NCI-H510A treated with DMSO at 0.1 percent for 48 hours (cell line): Measurements from ENCODE around the gene MMP25.
"Not testable (repeated sequence)": the region's sequence is repeated elsewhere in the genome, so short reads cannot be mapped to it uniquely, and the experiment has no call there.

Experiments used
- DNase-seq: peaks from one replicate; lab custom pipeline; 2025; lab: John Stamatoyannopoulos, UW

Gene MMP25

GRCh38 chr16:3030222-3031212, 15.8 kb upstream of the MMP25 start:
- no peak for DNase-seq

GRCh38 chr16:3032624-3033023, 13.7 kb upstream of the MMP25 start:
- no peak for DNase-seq

GRCh38 chr16:3035289-3035971, 10.9 kb upstream of the MMP25 start:
- no peak for DNase-seq

GRCh38 chr16:3035972-3036725, 10.2 kb upstream of the MMP25 start:
- DNase-seq: no peak

GRCh38 chr16:3036726-3037315, 9.5 kb upstream of the MMP25 start, which contains the start of gene BICDL2:
Gene BICDL2 (minus strand): TSS chr16:3036944. CDS start chr16:3035496, 1,448 bp downstream.
- peak; percentile 35 for DNase-seq

GRCh38 chr16:3038256-3038655, 8.1 kb upstream of the MMP25 start:
- DNase-seq: peak; percentile 15

GRCh38 chr16:3038896-3039295, 7.5 kb upstream of the MMP25 start:
- DNase-seq: no peak

- no peak for DNase-seq
These were observed 4.0 kb upstream of the MMP25 start for GRCh38 chr16:3042376-3042775.

GRCh38 chr16:3044708-3045107, 1.7 kb upstream of the MMP25 start:
- DNase-seq: no peak

- DNase-seq: no peak
These were observed 453 bp downstream of the MMP25 start for GRCh38 chr16:3046641-3047386.

- no peak for DNase-seq
These were observed 993 bp downstream of the MMP25 start for GRCh38 chr16:3047387-3047720.

- no peak for DNase-seq
These were observed 3.6 kb downstream of the MMP25 start for GRCh38 chr16:3049921-3050481.

- DNase-seq: no peak
These were observed 4.1 kb downstream of the MMP25 start for GRCh38 chr16:3050487-3050886.

- DNase-seq: no peak
These were observed 4.6 kb downstream of the MMP25 start for GRCh38 chr16:3051009-3051408.

GRCh38 chr16:3051494-3051893, 5.1 kb downstream of the MMP25 start:
- DNase-seq: no peak

- DNase-seq: not testable (repeated sequence)
These were observed 6.4 kb downstream of the MMP25 start for GRCh38 chr16:3052571-3053329.

GRCh38 chr16:3053330-3053710, 7.0 kb downstream of the MMP25 start:
- not testable (repeated sequence) for DNase-seq

GRCh38 chr16:3054965-3055733, 8.8 kb downstream of the MMP25 start:
- DNase-seq: no peak

GRCh38 chr16:3055734-3056115, 9.4 kb downstream of the MMP25 start:
- not testable (repeated sequence) for DNase-seq
